Osteocyte (in vitro differentiated cells): ENCODE measurements around the gene ZNF320. TPM values are rescaled to one million over a fixed set of nuclear protein-coding genes. Genes with fewer than 3 reads are reported as not detected.
"Not testable (repeated sequence)": the region's sequence is repeated elsewhere in the genome, so short reads cannot be mapped to it uniquely, and the experiment has no call there.

Source experiments
- DNase-seq: peaks from one replicate; pipeline ENCODE4 v3.0.0; 2021; ENCODE audit warnings: mixed read lengths; ENCODE audit not compliant: unreplicated experiment; ENCODE audit errors: extremely low spot score
- H3K27ac Mint-ChIP-seq: one replicate; pipeline ENCODE4 v1.8.0; 2021; ENCODE audit warnings: mild to moderate bottlenecking, mixed read lengths; ENCODE audit not compliant: unreplicated experiment
- H3K27me3 Mint-ChIP-seq: one replicate; pipeline ENCODE4 v1.8.0; 2021; ENCODE audit warnings: mixed read lengths; ENCODE audit not compliant: unreplicated experiment
- H3K36me3 Mint-ChIP-seq: one replicate; pipeline ENCODE4 v1.8.0; 2021; ENCODE audit warnings: mixed read lengths; ENCODE audit not compliant: unreplicated experiment
- H3K4me1 Mint-ChIP-seq: one replicate; pipeline ENCODE4 v1.8.0; 2021; ENCODE audit warnings: mixed read lengths; ENCODE audit not compliant: unreplicated experiment
- H3K4me3 Mint-ChIP-seq: one replicate; pipeline ENCODE4 v1.8.0; 2021; ENCODE audit warnings: mild to moderate bottlenecking, moderate library complexity, mixed read lengths; ENCODE audit not compliant: unreplicated experiment
- H3K9me3 Mint-ChIP-seq: one replicate; pipeline ENCODE4 v1.8.0; 2021; ENCODE audit warnings: mixed read lengths; ENCODE audit not compliant: unreplicated experiment
- CTCF ChIP-seq: fragments of 200-600 bp; sonication (generic); IDR thresholded peaks from 2 replicates; pipeline ENCODE4 v1.5.0; 2021; ENCODE audit warnings: antibody characterized with exemption, mild to moderate bottlenecking, moderate library complexity
- total RNA-seq: library from RNA; stranded (reverse); gene quantifications from 2 replicates; pipeline ENCODE4 v1.2.1, GENCODE V29; 2021

The ZNF320 gene
- total RNA-seq, 1 donor from 2014 or later, result 20.1 TPM

DNA sequence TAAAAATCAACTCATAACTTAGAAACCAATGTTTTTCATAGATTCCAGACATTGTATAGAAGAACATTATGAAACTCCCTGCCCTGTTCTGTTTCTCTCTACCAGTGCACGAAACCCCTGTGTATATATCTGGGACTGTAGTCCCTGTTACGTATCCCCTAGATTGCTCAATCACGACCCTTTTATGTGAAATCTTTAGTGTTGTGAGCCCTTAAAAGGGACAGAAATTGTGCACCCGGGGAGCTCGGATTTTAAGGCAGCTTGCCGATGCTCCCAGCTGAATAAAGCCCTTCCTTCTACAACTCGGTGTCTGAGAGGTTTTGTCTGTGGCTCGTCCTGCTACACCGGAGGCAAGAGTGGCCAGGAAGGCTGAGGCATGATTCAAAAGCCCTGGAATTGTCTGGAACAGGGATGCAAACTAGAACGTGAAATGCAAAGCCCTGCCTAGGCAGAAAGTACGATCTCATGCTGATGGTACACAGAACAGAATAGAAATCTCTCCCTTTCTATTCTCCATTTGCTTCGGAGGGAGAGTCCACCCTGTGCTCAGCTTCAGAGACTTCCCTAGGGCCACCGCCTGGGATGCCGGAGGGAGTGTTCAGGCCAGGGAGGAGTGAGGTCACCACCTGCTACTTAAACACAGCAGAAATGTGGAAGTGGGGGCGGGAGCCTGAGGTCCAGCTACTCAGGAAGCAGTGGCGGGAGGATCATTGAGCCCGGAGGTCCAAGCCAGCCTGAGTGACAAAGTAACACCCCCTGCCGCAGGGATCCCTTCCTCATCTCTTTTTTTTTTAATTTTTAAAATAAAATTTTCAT lies 26.6 kb upstream of the ZNF320 start:
- H3K36me3 Mint-ChIP-seq, result peaks cover 14% of the 10 kb centered on the region
- H3K27me3 Mint-ChIP-seq, result no peaks in the 10 kb centered on the region
- peak overlapping the region; percentile 90 for H3K4me3 Mint-ChIP-seq
- no peak for TF ChIP-seq CTCF
- H3K27ac Mint-ChIP-seq, result peak overlapping the region; percentile 96
- H3K9me3 Mint-ChIP-seq, result no peaks in the 10 kb centered on the region
- DNase-seq, result no peak
- H3K4me1 Mint-ChIP-seq, result peaks cover 24% of the 10 kb centered on the region

- H3K4me3 Mint-ChIP-seq, result peak within 1 kb of the TSS; percentile 90
- no peaks in the 10 kb centered on the region for H3K27me3 Mint-ChIP-seq
- peak; percentile 93 for DNase-seq
- peak within 1 kb of the TSS; percentile 96 for H3K27ac Mint-ChIP-seq
- no peak for TF ChIP-seq CTCF
- peaks cover 5% of the 10 kb centered on the region for H3K36me3 Mint-ChIP-seq
- H3K4me1 Mint-ChIP-seq, result peaks cover 24% of the 10 kb centered on the region
- no peaks in the 10 kb centered on the region for H3K9me3 Mint-ChIP-seq
Measured at GRCh38 chr19:52922841-52923777, 25.7 kb upstream of the ZNF320 start, which contains the start of gene ZNF888. Gene ZNF888, minus strand, starts transcription at chr19:52923428. Its CDS starts 5,555 bp downstream, at chr19:52917873.

DNA sequence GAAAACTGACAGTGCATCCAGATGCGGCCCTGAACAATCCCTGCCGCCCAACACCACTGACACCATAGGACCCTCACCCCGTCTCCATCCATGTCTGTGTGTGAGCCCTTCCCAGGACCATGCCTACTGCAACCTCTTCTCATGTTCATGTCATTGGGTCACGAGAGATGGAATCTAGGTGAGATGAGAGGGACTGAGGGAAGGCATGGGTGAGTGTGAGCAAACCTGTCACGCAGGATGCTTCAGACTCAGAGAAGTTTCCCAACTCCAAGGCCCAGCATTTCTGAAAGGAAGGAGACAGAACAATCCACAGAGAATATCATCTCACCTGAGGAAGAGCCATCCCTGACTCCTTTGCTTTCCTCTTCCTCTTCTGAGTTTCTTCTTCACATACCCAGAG lies 20.1 kb upstream of the ZNF320 start:
- no peak for TF ChIP-seq CTCF
- no peak for DNase-seq
- no peak overlapping the region for H3K4me3 Mint-ChIP-seq
- H3K9me3 Mint-ChIP-seq, result no peaks in the 10 kb centered on the region
- peaks cover 8% of the 10 kb centered on the region for H3K4me1 Mint-ChIP-seq
- H3K27me3 Mint-ChIP-seq, result no peaks in the 10 kb centered on the region
- H3K27ac Mint-ChIP-seq, result no peak overlapping the region
- peaks cover 29% of the 10 kb centered on the region for H3K36me3 Mint-ChIP-seq

DNA sequence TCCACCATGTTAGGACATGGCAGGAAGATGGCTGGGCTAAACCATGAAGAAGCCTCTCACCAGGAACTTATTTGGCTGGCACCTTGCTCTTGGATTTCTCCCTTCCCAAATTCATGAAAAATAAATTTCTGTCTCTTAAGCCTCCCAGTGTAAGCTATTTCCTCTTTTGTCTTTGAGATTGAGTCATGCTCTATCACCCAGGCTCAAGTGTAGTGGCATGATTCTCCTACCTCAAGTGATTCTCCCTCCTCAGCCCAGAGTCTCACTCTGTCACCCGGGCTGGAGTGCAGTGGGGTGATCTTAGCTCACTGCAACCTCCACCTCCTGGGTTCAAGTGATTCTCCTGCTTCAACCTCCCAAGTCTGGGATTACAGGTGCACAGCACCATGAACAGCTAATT lies 13.2 kb upstream of the ZNF320 start:
- DNase-seq, result no peak
- no peak overlapping the region for H3K27ac Mint-ChIP-seq
- no peaks in the 10 kb centered on the region for H3K27me3 Mint-ChIP-seq
- H3K4me3 Mint-ChIP-seq, result no peak overlapping the region
- H3K4me1 Mint-ChIP-seq, result no peaks in the 10 kb centered on the region
- TF ChIP-seq CTCF, result no peak
- H3K9me3 Mint-ChIP-seq, result peaks cover 23% of the 10 kb centered on the region
- H3K36me3 Mint-ChIP-seq, result peaks cover 54% of the 10 kb centered on the region

GRCh38 chr19:52904052-52904780 lies 6.8 kb upstream of the ZNF320 start:
- not testable (repeated sequence) for H3K4me1 Mint-ChIP-seq, H3K27ac Mint-ChIP-seq, DNase-seq, H3K27me3 Mint-ChIP-seq, H3K4me3 Mint-ChIP-seq
- peaks cover 33% of the 10 kb centered on the region for H3K36me3 Mint-ChIP-seq
- peaks cover 23% of the 10 kb centered on the region for H3K9me3 Mint-ChIP-seq
